SK-N-SH treated with all-trans-retinoic acid at 6 μM for 48 hours (cell line): ENCODE results near the gene TMC7.

ENCODE experiments used
- ATAC-seq: fragments of 200-7000 bp; cut with Tn5 transposase; 3 replicates; pipeline ENCODE4 v1.9.1; 2020; ENCODE audit warnings: mild to moderate bottlenecking, moderate library complexity
- ARNTL ChIP-seq: fragments of 450-650 bp; formaldehyde crosslinking; IDR thresholded peaks from 2 replicates; pipeline ENCODE4 v1.5.0; 2020; ENCODE audit warnings: low read depth, mild to moderate bottlenecking, moderate library complexity, borderline replicate concordance
- BACH2 ChIP-seq: fragments of 250-450 bp; sonication (Bioruptor Pico); IDR thresholded peaks from 2 replicates; pipeline ENCODE4 v1.9.0; 2021; ENCODE audit warnings: mild to moderate bottlenecking, borderline replicate concordance
- CSDC2 ChIP-seq: fragments of 250-450 bp; sonication (Bioruptor Pico); IDR thresholded peaks from 2 replicates; pipeline ENCODE4 v1.5.0; 2020; ENCODE audit warnings: mild to moderate bottlenecking, moderate library complexity
- ESRRG ChIP-seq: fragments of 250-450 bp; sonication (Bioruptor Pico); IDR thresholded peaks from 2 replicates; pipeline ENCODE4 v1.6.1; 2021; ENCODE audit warnings: mild to moderate bottlenecking
- GLIS3 ChIP-seq: fragments of 250-450 bp; sonication (Bioruptor Pico); IDR thresholded peaks from 2 replicates; pipeline ENCODE4 v1.5.0; 2020; ENCODE audit warnings: mild to moderate bottlenecking, moderate library complexity
- OSR1 ChIP-seq: fragments of 250-450 bp; sonication (Bioruptor Pico); IDR thresholded peaks from 2 replicates; pipeline ENCODE4 v1.8.0; 2022; ENCODE audit warnings: moderate library complexity, mild to moderate bottlenecking, inconsistent platforms
- RARB ChIP-seq: fragments of 250-450 bp; sonication (Bioruptor Pico); IDR thresholded peaks from 2 replicates; pipeline ENCODE4 v1.8.0; 2021; ENCODE audit warnings: mild to moderate bottlenecking, moderate library complexity
- SNAI2 ChIP-seq: fragments of 250-450 bp; sonication (Bioruptor Pico); IDR thresholded peaks from 2 replicates; pipeline ENCODE4 v1.5.0; 2020; ENCODE audit warnings: mild to moderate bottlenecking, moderate library complexity
- TCF4 ChIP-seq: fragments of 250-450 bp; sonication (Bioruptor Pico); IDR thresholded peaks from 2 replicates; pipeline ENCODE4 v1.8.0; 2021; ENCODE audit warnings: mild to moderate bottlenecking, moderate library complexity, borderline replicate concordance
- TOX ChIP-seq: fragments of 250-450 bp; sonication (Bioruptor Pico); IDR thresholded peaks from 2 replicates; pipeline ENCODE4 v1.8.0; 2021; ENCODE audit warnings: mild to moderate bottlenecking, moderate library complexity, borderline replicate concordance
- ZC3H10 ChIP-seq: fragments of 250-450 bp; sonication (Bioruptor Pico); IDR thresholded peaks from 2 replicates; pipeline ENCODE4 v1.5.1; 2021; ENCODE audit warnings: mild to moderate bottlenecking, moderate library complexity
- ZFP3 ChIP-seq: fragments of 250-450 bp; sonication (Bioruptor Pico); IDR thresholded peaks from 2 replicates; pipeline ENCODE4 v1.5.0; 2020; ENCODE audit warnings: mild to moderate bottlenecking, moderate library complexity
- ZFP30 ChIP-seq: fragments of 450-650 bp; formaldehyde crosslinking; IDR thresholded peaks from 2 replicates; pipeline ENCODE4 v1.5.0; 2022; ENCODE audit warnings: mild to moderate bottlenecking, moderate library complexity
- ZNF565 ChIP-seq: fragments of 450-650 bp; formaldehyde crosslinking; conservative IDR thresholded peaks from 2 replicates; pipeline ENCODE4 v1.5.0; 2020; ENCODE audit warnings: low read depth, mild to moderate bottlenecking, moderate library complexity
- ZNF70 ChIP-seq: fragments of 450-650 bp; formaldehyde crosslinking; IDR thresholded peaks from 2 replicates; pipeline ENCODE4 v1.5.0; 2020; ENCODE audit warnings: mild to moderate bottlenecking, moderate library complexity
- ZNF8 ChIP-seq: fragments of 450-650 bp; formaldehyde crosslinking; IDR thresholded peaks from 2 replicates; pipeline ENCODE4 v1.5.0; 2020; ENCODE audit warnings: mild to moderate bottlenecking, moderate library complexity
- TF ChIP-seq, protein P1 (sequence below): fragments of 250-450 bp; sonication (Bioruptor Pico); IDR thresholded peaks from 2 replicates; pipeline ENCODE4 v1.5.1; 2020; ENCODE audit warnings: low read depth, mild to moderate bottlenecking, moderate library complexity
- TF ChIP-seq, protein P2 (sequence below): fragments of 250-450 bp; sonication (Bioruptor Pico); IDR thresholded peaks from 2 replicates; pipeline ENCODE4 v1.5.1; 2021; ENCODE audit warnings: mild to moderate bottlenecking, moderate library complexity
- TF ChIP-seq, protein P3 (sequence below): fragments of 250-450 bp; sonication (Bioruptor Pico); IDR thresholded peaks from 2 replicates; pipeline ENCODE4 v1.5.0; 2020; ENCODE audit warnings: mild to moderate bottlenecking, moderate library complexity
- TF ChIP-seq, protein P4 (sequence below): fragments of 250-450 bp; sonication (Bioruptor Pico); IDR thresholded peaks from 2 replicates; pipeline ENCODE4 v1.8.0; 2020; ENCODE audit warnings: mild to moderate bottlenecking, moderate library complexity, borderline replicate concordance
- TF ChIP-seq, protein P5 (sequence below): fragments of 250-450 bp; sonication (Bioruptor Pico); IDR thresholded peaks from 2 replicates; pipeline ENCODE4 v1.8.0; 2021; ENCODE audit warnings: low read depth, mild to moderate bottlenecking, moderate library complexity, borderline replicate concordance

TMC7 gene

DNA sequence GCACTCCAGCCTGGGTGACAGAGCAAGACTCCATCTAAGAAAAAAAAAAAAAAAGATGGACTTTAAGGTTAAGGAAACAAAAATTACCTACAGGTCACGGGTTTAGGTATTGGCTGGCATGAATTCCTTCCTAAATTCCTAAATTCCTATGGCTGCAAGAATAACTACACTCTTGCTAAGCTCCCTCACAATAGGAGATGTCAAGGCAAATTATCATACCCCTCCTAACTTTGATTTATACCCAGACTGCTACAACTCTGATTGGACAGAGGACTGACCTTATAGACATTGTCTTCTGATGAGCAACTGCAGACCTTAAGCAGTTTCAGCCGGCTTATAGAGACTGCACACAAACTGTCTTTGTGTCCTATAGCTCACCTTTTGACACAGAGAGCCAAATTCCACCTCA lies 25.1 kb upstream of the TMC7 start:
- ATAC-seq, result peak; percentile 75
- TF ChIP-seq CSDC2, result no peak
- TF ChIP-seq, protein P1, sequence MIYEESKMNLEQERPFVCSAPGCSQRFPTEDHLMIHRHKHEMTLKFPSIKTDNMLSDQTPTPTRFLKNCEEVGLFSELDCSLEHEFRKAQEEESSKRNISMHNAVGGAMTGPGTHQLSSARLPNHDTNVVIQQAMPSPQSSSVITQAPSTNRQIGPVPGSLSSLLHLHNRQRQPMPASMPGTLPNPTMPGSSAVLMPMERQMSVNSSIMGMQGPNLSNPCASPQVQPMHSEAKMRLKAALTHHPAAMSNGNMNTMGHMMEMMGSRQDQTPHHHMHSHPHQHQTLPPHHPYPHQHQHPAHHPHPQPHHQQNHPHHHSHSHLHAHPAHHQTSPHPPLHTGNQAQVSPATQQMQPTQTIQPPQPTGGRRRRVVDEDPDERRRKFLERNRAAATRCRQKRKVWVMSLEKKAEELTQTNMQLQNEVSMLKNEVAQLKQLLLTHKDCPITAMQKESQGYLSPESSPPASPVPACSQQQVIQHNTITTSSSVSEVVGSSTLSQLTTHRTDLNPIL (CRISPR knock-in tag), result no peak

DNA sequence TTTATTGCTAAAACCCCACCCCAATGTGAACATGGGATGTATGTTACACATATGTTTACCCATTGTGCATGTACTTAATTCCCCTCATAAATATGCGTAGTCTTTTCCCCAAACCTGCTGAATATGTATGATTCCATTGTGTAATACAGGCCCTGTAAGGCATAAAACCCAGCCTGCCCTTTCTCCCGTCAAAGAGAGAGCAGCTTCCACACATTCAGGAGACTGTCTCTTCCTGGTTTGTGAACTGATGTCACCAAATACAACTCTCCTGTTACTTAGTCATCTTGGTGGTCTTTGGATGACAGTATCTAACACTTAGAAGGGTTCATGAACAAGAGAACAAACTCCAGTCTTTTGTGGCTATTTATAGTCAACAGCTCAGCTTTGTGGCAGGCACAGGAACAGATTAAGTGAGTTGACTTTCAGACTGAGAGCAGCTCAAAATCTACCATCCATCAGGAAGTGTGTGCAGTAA lies 24.7 kb upstream of the TMC7 start:
- ATAC-seq, result peak; percentile 75
- TF ChIP-seq CSDC2, result no peak
- no peak for TF ChIP-seq BACH2
- no peak for TF ChIP-seq ZC3H10
- no peak for TF ChIP-seq GLIS3 (CRISPR knock-in tag)
- no peak for TF ChIP-seq ZNF8 (CRISPR knock-in tag)
- TF ChIP-seq, protein P2, sequence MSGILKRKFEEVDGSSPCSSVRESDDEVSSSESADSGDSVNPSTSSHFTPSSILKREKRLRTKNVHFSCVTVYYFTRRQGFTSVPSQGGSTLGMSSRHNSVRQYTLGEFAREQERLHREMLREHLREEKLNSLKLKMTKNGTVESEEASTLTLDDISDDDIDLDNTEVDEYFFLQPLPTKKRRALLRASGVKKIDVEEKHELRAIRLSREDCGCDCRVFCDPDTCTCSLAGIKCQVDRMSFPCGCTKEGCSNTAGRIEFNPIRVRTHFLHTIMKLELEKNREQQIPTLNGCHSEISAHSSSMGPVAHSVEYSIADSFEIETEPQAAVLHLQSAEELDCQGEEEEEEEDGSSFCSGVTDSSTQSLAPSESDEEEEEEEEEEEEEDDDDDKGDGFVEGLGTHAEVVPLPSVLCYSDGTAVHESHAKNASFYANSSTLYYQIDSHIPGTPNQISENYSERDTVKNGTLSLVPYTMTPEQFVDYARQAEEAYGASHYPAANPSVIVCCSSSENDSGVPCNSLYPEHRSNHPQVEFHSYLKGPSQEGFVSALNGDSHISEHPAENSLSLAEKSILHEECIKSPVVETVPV (CRISPR knock-in tag), result no peak
- TF ChIP-seq, protein P3, sequence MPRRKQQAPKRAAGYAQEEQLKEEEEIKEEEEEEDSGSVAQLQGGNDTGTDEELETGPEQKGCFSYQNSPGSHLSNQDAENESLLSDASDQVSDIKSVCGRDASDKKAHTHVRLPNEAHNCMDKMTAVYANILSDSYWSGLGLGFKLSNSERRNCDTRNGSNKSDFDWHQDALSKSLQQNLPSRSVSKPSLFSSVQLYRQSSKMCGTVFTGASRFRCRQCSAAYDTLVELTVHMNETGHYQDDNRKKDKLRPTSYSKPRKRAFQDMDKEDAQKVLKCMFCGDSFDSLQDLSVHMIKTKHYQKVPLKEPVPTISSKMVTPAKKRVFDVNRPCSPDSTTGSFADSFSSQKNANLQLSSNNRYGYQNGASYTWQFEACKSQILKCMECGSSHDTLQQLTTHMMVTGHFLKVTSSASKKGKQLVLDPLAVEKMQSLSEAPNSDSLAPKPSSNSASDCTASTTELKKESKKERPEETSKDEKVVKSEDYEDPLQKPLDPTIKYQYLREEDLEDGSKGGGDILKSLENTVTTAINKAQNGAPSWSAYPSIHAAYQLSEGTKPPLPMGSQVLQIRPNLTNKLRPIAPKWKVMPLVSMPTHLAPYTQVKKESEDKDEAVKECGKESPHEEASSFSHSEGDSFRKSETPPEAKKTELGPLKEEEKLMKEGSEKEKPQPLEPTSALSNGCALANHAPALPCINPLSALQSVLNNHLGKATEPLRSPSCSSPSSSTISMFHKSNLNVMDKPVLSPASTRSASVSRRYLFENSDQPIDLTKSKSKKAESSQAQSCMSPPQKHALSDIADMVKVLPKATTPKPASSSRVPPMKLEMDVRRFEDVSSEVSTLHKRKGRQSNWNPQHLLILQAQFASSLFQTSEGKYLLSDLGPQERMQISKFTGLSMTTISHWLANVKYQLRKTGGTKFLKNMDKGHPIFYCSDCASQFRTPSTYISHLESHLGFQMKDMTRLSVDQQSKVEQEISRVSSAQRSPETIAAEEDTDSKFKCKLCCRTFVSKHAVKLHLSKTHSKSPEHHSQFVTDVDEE (CRISPR knock-in tag), result no peak
- no peak for TF ChIP-seq SNAI2
- TF ChIP-seq ARNTL (CRISPR knock-in tag), result no peak
- TF ChIP-seq RARB (CRISPR knock-in tag), result no peak
- no peak for TF ChIP-seq ZFP30 (CRISPR knock-in tag)
- TF ChIP-seq, protein P4, sequence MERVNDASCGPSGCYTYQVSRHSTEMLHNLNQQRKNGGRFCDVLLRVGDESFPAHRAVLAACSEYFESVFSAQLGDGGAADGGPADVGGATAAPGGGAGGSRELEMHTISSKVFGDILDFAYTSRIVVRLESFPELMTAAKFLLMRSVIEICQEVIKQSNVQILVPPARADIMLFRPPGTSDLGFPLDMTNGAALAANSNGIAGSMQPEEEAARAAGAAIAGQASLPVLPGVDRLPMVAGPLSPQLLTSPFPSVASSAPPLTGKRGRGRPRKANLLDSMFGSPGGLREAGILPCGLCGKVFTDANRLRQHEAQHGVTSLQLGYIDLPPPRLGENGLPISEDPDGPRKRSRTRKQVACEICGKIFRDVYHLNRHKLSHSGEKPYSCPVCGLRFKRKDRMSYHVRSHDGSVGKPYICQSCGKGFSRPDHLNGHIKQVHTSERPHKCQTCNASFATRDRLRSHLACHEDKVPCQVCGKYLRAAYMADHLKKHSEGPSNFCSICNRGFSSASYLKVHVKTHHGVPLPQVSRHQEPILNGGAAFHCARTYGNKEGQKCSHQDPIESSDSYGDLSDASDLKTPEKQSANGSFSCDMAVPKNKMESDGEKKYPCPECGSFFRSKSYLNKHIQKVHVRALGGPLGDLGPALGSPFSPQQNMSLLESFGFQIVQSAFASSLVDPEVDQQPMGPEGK, result no peak
- TF ChIP-seq TOX (CRISPR knock-in tag), result no peak
- TF ChIP-seq ESRRG, result no peak
- TF ChIP-seq ZNF565 (CRISPR knock-in tag), result no peak
- no peak for TF ChIP-seq ZFP3
- no peak for TF ChIP-seq ZNF70 (CRISPR knock-in tag)
- no peak for TF ChIP-seq OSR1 (CRISPR knock-in tag)
- TF ChIP-seq, protein P5, sequence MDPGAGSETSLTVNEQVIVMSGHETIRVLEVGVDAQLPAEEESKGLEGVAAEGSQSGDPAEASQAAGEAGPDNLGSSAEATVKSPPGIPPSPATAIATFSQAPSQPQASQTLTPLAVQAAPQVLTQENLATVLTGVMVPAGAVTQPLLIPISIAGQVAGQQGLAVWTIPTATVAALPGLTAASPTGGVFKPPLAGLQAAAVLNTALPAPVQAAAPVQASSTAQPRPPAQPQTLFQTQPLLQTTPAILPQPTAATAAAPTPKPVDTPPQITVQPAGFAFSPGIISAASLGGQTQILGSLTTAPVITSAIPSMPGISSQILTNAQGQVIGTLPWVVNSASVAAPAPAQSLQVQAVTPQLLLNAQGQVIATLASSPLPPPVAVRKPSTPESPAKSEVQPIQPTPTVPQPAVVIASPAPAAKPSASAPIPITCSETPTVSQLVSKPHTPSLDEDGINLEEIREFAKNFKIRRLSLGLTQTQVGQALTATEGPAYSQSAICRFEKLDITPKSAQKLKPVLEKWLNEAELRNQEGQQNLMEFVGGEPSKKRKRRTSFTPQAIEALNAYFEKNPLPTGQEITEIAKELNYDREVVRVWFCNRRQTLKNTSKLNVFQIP (CRISPR knock-in tag), result no peak
- TF ChIP-seq, protein P1 (CRISPR knock-in tag), result no peak

DNA sequence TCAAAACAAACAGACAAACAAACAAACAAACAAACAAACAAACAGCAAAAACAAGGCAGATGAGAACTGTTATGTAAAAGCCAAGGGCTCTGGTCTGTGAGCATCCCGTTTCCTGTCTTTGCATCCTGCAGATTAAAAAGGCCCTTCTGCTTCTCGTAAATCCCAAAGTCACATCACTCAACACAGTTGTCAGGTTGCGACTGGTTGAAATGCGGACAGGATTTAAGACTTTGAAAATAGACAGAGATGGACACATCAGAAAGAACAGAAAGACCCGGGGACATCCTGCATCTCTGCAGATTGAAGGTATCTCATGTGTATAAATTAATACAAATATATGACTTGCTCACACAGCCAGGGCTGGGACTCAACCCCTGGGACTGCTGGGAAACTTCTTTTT lies 18.2 kb upstream of the TMC7 start:
- ATAC-seq, result no peak
- TF ChIP-seq GLIS3 (CRISPR knock-in tag), result no peak
- TF ChIP-seq ZFP3, result no peak
- no peak for TF ChIP-seq SNAI2
- TF ChIP-seq, protein P3 (CRISPR knock-in tag), result no peak
- TF ChIP-seq TCF4 (CRISPR knock-in tag), result no peak
- TF ChIP-seq, protein P5 (CRISPR knock-in tag), result no peak
